ENCODE data around the gene SFXN3.

DNA sequence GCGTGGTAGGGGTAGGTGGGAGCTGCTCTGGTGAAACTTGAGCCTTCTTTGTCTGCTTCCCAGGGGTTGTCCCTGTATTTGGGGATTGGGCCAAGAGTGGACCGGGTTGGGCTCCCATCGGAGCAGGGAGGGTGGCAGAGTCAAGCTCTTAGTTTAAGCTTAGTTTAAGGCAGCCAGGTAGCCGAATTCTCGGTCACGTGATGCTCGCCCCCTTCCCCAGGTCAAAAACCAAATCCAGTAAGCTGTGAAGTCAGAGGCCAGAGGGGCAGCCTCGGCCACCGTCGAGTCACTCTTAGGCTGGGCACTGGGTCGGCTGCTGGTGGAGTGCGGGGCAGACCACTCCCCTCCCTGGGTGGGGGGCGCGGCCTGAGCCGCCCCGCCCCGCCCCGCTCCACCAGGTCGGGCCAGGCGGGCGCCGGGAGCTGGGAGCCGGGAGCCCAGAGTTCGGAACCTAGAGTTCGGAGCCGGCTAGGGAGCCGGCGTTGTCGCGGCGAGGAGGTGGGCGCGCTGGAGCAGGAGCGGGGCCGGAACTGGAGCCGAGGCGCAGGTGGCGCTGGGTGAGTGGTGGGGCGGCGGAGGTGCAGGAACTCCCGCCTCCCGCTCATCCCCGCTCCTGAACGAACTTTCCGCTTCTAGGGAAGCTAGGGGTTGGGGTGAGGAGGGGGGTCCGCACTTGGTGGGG lies 34.2 kb upstream of the SFXN3 start:
- no peak for TF ChIP-seq POLR2A (IDR thresholded peaks at IDR 0.05)
- TF ChIP-seq, protein P1, sequence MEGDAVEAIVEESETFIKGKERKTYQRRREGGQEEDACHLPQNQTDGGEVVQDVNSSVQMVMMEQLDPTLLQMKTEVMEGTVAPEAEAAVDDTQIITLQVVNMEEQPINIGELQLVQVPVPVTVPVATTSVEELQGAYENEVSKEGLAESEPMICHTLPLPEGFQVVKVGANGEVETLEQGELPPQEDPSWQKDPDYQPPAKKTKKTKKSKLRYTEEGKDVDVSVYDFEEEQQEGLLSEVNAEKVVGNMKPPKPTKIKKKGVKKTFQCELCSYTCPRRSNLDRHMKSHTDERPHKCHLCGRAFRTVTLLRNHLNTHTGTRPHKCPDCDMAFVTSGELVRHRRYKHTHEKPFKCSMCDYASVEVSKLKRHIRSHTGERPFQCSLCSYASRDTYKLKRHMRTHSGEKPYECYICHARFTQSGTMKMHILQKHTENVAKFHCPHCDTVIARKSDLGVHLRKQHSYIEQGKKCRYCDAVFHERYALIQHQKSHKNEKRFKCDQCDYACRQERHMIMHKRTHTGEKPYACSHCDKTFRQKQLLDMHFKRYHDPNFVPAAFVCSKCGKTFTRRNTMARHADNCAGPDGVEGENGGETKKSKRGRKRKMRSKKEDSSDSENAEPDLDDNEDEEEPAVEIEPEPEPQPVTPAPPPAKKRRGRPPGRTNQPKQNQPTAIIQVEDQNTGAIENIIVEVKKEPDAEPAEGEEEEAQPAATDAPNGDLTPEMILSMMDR (IDR thresholded peaks at IDR 0.05): no peak

All from lower leg skin (tissue), 3 donors.